Activated CD8-positive, alpha-beta memory T cell treated with anti-CD3 and anti-CD28 coated beads, Interleukin-2, amount 50 U/mL, for 48 hours (primary cell): Measurements from ENCODE around the gene GMDS.

Experiments used
- DNase-seq: peaks from one replicate; pipeline ENCODE4 v3.0.0-alpha.2; 2020

The GMDS gene

DNA sequence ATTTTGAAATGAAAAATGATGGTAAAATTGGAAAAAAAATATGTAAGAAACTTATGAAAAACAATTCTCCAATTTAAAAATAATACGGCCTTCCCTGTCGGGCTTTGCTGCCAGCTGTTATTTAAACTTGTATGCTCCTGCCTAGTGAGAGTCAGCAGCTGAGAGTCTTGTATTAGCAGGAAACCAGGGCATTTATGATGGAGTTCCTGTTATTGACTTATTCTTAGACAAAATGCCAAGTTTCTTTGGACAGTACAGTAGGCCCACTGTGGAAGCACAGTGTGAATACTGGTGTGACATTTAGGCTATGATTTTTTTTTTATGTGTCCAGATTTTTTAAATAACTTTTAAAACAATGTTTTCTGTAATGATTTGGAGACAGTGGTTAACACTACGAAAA is 42.1 kb downstream of the GMDS start:
- DNase-seq, result no peak

DNA sequence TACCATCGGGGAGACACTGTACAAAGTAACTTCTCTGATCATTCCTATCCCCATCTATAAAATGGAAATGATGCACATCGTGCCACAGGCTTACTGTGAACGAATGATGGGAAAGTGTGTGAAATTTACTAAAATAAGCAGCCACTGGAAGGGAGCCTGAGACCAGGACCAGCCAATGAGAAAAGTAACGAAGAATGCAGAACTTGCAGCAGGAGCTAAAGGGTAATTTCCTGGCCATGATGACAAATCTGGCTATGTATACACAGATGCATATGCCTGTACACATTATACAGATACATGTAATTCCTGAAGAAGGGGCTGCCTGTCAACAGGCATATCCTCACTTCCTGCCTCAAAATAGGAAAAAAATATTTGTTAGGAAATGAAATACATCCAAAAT is 47.4 kb downstream of the GMDS start:
- DNase-seq, result no peak

DNA sequence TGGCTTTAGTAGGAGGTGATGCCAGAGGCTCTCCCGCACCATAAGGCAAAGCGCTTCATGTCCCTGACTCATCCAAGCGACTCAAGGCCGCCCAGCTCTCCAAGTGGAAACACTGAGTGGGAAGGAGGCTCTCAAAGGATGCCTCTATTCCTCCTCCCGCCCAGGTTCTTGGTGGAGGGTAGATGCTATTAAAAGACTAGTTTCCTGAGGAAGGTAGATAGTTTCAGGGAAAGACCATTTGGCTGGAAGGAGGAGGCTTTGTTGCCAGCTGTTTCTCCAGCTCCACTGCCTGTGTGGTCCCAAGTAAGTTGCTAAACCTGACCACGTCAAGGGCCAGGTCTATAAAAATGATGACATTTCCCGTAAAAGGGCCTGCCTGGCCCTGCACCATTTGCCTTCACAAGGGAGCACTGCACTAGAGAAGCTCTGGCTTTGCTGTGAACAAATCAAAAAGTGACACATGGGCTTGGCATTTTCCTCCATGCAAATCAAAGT is 48.2 kb downstream of the GMDS start:
- no peak for DNase-seq

DNA sequence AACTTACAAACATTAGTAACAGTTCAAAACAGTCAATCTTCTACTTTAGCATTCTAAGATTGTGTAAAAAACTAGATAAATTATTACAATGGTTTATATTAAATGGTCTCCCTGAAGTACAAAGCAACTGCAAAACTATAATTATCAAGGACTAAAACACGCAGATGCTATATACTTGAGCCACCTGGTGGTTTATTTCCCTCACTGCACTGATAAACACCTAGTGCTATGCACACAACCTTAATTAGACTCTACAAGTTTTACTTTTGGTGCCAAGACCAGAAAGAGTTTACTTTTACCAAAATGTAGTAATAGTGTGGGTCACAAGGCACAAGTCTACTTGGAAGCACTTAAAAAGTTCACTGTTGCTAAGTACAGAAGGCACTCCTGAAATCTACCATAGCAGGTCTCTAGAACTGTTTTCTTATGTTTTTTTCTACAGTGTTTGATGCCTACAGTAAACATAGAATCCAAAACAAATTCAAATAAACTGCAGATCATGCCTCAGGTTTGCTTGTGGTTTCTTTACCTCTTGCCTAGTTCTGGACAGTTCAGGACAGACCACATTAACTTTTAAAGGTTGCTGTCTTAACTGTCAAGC is 49.2 kb downstream of the GMDS start:
- DNase-seq, result no peak

DNA sequence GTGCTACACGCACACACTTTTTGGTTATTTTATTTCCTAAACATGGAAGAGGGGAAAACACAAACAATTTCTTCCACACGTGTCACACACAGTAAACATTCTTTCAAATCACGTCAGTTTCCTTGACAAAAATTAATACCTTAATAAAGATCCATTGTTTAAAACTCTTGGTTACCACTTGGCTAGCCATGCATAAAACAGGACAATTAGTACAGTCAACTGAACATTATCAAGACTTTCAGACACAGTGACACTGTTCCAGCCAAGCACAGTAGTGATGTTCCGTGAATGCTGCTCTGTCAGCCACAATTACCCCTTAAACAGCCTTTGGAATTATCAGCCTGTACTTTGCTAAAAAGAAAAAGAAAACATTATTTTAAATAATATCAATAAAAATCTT is 50.8 kb downstream of the GMDS start:
- no peak for DNase-seq

DNA sequence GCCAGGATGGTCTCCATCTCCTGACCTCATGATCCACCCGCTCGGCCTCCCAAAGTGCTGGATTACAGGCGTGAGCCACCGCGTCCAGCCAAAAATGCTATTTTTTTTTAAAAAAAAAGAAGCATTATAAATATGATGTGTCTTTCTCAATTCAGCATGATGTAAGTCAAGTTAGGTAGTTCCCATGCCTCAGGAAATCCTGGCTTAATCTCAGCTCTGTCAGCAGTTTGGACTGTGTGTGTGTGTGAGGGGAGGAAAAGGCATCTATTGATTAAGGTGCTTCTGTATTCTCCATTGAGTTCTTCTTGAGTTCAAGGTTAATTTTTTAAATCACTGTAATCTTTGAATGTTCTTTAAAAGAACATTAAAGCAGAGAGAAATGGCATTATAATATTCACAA is 51.5 kb downstream of the GMDS start:
- no peak for DNase-seq

DNA sequence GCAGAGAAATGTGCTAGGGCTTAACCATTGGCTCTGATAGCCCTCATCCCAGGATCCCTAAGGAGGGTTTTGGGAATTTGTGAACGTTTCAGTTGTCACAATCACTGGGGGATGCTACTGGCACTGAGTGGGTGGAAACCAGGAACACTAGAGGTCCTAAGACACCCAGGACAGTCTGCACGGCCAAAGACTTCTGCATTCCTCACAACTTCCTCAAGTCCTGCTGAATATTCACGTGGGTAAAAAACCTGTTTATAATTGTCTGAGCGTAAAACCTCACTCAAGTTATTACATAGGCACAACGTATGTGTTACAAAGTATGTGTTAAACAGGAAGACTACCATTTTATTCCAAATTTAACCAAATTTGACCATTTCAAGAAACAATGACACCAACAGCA is 52.4 kb downstream of the GMDS start:
- no peak for DNase-seq

DNA sequence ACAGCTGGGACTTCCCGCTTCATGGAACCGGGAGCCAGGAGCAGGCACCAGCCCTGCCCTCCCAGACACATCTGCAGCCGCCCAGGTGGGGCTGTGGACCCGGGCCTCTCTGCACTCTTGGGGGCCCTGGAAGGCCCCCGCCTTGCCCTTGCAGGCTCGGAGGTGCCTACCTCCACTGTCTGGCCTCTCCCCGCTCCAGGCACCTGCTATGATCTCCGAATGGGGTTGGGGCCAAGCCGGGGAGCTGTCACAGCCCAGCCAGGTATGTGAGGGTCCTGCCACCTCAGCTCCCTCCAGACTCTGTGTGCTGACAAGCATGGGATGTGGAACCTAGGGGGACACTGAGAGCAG is 54.0 kb downstream of the GMDS start:
- DNase-seq, result no peak

DNA sequence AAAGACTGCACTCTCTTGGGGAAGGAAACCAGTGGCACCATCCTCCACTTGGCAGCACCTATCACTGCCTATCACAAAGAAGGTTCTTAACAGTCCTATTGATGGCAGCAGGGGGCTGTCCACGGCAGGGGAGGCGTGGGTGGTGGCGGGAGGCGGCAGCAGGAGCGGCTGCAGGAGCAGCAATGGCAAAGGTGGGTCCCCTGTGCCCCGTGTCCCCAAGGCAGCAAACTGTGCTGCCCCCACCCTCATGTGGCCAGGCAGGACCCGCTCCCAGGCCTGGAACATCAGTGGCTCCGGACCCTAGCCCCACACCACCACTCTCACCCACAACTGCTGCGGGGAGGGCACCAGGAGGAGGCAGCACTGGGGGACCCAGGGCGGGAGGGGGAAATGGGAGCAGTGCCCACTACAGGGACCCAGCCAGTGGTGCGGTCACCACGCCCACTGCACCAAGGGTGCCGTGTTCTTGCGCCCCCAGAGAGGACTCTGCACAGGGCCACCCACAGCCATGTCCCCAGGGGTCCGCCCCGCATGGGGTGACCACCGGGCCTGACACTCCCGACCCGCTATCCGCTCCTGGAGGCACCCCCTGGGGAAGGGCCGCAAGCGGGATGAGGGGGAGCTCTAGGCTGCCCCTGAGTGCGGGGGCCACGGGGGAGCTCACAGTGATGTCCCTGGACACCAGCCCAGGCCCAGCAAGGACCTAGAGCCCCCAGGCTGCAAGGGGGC is 54.6 kb downstream of the GMDS start:
- DNase-seq, result no peak

DNA sequence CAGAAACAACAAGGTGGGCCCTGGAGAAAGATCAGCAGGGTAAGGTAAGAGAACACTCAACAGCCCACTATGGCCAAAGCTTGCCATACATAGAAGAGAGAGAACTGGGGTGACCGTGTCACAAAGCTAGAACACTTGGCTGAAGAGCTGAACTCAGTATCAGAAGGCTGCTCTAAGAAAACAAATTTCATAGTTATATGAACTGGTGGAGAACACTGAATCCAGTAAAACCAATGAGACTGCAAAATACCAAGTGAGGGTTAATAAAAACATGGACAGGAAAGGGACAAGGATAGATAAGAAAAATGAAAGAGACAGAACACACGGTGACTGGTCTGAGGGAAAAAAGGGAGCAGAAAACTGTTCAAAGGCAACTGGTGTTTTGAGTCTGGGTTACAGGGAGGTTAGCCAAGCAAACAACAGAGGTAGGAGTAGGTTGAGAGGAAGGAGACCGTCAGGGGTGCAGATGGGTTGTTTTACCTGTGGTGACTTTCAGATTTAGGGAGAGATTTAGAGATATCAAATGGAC is 56.5 kb downstream of the GMDS start:
- DNase-seq, result no peak

DNA sequence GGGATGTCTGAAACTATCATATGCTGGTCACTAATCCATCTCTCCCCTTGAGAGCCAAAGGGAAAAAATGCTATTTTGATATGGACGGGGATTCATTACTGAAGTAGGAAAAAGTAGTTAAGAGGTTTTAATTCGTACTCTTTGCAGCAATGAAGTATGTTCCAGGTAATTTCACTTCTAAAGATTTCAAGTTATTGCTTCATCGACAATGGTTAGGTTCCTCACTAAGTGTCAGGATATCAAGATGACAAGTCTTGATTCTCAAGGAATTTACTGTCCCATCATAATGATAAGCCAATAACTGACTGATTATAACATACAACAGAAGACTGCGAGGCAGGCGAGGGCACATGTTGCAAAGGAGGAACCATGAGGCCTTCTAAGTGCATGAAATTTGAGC is 57.0 kb downstream of the GMDS start:
- DNase-seq, result no peak

DNA sequence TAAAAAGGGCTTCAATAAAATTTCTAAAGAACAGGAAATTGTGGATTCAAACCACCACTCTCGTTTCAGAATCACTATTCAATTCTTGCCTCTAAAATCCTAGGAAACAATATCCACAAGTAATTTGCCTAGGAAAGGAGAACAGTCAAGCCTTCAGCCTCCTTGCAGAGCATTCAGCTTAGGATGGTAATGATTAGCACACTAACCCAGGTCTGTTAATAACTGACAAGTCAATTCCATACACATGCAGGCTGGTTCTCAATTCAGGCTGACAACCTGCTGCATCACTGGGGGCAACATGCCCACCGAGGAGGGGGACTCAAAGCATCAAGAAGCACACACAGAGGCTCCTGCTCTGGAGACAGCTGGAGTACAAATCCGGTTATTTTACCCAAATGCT is 57.6 kb downstream of the GMDS start:
- no peak for DNase-seq

DNA sequence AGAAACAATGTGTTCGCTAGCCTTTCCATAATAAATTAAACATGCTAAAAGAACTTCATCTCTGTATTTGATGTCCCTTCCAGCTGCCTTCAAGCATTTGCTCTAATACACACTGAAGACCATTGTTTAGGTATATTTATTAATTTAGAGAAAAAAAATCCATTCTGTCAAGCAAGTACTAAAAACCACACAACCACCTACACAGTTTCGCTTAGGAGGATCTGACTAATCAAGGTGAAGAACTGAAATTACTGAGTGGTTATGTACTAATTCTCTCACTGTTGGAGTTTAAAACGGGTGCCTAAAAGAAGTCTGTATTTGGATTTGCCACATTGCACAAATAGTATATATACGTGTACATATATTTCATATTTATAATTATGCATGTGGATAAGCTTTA is 58.9 kb downstream of the GMDS start:
- DNase-seq, result no peak

DNA sequence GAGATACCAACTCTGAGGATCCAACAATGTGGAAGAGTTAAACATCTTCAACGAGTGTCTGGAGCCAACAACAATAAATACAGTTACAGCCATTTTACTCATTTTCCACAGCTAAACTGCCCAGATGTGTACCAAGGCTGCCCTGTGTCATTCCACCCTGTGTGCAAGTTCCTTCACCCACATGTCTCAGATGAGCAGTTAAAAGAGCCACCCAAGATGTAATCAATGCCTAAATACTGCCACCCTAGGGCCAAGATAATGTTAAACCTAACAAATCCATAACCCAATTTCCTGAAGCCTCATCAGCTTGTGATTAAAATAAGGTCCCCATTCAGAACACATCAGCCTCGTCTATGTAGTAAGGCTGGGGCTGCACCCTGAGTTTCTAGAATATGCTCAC is 59.9 kb downstream of the GMDS start:
- DNase-seq, result no peak

DNA sequence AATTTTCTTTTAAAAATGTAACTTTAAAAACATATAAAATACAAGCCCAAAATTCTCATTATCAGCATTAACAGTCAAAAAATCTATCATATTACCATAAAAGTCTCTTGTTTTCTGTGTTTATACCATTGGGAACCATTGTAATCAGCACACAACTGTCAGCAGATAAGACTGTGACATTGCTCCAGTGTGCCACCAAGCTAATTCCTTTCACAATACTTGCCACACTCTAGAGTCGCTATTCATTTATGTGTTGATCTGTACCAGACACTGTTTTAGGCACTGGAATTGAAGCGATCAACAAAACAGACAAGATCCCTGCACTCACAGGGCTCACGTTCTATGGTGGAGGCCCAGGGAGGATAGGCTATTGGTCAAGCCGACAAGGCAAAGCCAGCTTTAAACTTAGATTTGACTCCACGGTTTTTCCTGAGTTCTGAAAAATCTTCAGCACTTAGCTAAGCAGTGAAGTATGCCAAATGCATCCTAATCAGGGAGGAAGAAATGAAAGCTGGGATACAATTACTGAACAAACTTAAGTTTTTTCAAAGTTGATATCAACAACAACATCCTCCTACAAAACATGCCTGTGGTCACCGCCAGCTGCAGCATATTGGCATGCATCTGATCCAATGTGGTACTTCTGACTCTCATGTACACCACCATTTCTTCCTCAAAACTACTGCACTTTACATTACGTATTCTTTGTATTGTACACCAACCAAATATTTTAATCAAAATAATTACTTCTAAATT is 60.5 kb downstream of the GMDS start:
- DNase-seq, result no peak

DNA sequence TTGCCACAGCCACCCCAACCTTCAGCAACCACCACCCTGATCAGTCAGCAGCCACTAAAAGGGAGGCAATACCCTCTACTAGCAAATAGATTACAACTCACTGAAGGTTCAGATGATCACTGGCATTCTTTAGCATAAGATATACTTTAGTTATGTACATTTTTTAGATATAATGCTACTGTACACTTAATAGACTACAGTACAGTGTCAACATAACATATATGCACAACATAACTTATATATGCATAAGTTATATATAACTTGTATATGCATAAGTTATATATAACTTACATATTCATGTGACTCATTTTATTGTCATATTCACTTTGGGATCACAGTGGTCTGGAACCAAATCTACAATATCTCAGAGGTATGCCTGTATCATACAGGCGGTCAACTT is 61.7 kb downstream of the GMDS start:
- no peak for DNase-seq

DNA sequence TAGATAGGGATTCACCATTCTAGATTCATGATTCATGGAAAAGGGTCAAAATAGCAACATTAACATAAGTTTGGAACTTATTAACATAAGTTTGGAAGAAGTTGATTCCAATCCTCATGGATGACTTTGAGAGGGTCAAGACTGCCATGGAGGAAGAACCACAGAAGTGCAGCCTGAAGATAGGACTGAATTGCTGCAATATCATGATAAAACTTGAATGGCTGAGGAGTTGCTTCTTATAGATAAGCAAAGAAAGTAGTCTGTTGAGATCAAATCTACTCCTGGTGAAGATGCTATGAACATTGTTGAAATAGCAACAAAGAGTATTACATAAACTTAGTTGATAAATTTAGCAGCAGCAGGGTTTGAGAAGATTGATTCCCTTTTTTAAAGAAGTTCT is 62.2 kb downstream of the GMDS start:
- no peak for DNase-seq

DNA sequence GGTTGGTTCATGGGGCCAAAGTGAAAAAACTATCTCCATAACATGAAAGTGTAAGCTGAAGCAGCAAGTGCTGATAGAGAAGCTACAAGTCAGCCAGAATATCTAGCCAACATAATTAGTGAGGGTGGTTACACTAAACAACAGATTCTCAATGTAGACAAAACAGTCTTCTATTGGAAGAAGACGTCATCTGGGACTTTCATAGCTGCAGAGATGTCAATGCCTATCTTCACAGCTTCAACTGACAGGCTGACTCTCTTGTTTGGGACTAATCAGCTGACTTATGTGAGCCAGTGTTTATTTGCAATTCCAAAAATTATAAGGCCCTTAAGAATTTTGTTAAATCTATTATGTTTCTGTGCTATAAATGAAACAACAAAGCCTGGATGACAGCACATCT is 63.2 kb downstream of the GMDS start:
- DNase-seq, result no peak

DNA sequence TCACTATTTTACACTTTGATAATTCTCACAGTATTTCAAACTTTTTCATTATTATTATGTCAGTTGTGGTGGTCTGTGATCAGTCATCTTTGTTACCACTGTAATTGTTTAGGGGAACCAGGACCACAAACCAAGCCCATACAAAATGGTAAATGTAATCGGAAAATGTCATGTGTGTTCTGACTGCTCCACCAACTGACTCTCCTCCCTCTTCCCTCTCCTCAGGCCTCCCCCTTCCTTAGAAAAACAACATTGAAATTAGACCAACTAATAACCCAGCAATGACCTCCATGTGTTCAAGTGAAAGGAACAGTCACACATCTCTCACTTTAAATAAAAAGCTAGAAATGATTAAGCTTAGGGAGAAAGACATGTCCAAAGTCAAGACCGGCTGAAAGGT is 63.8 kb downstream of the GMDS start:
- DNase-seq, result no peak

DNA sequence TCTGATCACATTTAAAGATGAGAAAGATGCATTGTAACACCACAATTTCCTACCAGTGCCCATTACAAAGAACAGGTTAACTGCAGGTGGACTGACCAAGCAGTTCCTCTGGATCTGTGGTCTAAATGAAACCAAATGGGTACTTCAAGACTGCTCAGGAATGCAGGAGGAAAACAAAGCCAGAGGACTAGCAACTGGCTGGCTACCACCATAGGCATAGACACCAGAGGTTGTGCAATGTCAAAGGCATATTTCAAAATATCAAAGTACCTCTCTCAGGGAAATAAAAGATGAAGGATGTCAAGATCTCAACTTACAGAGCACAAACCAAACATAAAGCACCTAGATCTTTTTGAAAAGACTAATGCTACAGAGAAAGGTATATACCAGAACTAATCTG is 65.5 kb downstream of the GMDS start:
- no peak for DNase-seq

DNA sequence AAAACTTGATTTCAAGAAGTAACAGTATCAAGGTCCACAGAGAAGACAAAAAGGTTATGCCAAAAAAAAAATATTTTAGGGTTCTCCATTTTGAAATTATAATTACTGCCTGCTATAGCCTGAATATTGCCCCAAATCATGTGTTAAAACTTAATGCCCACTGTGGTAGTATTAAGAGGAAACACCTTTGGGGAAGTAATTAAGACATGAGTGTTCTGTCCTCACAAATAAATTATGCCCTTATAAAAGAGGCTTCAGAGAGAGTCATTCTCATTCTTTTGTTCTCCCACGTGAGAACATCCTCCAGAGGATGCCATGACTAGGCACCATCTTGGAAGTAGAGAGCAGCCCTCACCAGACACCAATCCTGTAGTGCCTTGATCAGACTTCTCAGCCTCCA is 66.2 kb downstream of the GMDS start:
- DNase-seq, result no peak

DNA sequence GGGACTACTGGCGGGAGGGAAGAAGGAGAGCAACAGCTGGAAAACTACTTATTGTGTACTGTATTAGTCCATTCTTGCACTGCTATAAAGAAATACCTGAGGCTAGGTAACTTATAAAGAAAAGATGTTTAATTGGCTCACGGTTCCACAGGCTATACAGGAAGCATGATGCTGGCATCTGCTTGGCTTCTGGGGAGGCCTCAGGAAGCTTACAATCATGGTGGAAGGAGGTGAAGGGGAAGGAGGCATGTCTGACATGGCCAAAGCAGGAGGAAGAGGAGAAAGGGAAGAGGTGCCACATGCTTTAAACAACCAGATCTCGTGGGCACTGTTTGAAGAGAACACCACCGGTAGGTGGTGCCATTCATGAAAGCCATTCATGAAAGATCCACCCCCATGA is 67.3 kb downstream of the GMDS start:
- DNase-seq, result no peak

DNA sequence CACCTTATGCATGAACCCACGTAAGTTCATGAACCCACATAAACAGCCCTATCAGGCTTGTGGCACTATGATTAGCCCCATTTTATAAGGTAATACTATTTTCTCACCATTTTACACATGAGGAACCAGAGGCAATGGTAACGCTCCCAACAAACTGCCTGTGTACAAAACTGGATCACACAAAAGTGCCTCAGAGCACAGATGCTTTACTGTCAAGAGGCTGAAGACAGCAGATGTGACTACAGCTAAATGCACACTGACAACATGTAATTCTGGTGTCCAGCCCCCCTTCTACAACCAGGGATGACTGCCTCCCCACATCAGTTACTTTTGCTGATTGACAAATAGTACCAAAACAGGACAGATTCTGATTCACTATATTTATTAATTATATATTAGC is 69.6 kb downstream of the GMDS start:
- no peak for DNase-seq
